NCI-H1417 treated with DMSO at 0.1 percent for 48 hours (cell line): ENCODE data around the gene TACR1.
"Not testable (repeated sequence)": the region's sequence is repeated elsewhere in the genome, so short reads cannot be mapped to it uniquely, and the experiment has no call there.

Experiments used
- DNase-seq: peaks from one replicate; lab custom pipeline; 2025; lab: John Stamatoyannopoulos, UW

Gene TACR1, protein sequence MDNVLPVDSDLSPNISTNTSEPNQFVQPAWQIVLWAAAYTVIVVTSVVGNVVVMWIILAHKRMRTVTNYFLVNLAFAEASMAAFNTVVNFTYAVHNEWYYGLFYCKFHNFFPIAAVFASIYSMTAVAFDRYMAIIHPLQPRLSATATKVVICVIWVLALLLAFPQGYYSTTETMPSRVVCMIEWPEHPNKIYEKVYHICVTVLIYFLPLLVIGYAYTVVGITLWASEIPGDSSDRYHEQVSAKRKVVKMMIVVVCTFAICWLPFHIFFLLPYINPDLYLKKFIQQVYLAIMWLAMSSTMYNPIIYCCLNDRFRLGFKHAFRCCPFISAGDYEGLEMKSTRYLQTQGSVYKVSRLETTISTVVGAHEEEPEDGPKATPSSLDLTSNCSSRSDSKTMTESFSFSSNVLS

DNA sequence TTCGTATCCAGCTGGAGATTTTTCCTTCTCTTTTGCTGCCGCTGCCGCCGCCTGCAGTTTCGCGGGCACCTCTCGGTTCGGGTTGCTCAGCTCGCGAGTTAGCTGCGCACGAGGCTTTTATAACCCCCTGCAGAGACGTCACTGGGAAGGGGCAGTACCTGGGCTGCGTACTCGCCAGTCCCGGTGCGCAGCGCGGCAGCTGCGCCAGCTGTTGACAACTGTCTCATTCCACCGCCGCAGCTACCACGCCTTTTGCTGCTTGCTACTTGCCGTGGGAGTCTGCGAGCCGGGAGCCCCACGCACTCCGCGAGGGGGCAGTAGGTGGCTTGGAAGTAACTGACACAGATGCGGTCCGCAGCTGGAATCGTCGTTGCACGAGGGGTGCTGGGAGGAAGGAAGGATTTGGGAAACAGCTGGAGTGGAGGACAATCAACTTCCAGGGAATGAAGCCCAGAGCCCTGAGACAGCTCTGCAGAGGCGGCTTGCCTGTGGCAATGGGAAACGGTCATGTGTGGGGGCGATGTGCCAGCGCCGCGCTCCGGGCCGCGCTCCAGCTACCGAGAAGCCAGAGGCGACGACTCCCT is at the start of gene TACR1:
TSS of gene TACR1 (minus strand) at position 93 of the 584 bp plus-strand sequence. CDS start 586 bp downstream, outside the sequence.
- DNase-seq = no peak

GRCh38 chr2:75248581-75248980 is 49.3 kb upstream of the TACR1 start:
- DNase-seq = not testable (repeated sequence)

- DNase-seq = no peak
Measured at GRCh38 chr2:75246441-75247167, 47.3 kb upstream of the TACR1 start.

DNA sequence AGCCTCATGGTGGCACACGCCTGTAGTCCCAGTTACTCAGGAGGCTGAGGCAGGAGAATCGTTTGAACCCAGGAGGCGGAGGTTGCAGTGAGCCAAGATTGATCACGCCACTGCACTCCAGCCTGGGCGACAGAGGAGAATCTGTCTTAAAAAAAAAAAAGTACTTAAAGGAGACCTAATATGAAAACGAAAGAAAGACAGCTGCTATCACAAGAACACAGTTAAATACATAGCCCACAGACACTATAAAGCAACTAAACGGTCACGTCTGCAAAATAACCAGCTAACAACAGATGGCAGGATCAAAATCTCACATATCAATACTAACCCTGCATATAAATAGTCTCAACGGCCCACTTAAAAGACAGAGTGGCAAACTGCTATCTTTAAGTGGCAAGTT is 43.9 kb upstream of the TACR1 start:
- no peak for DNase-seq

GRCh38 chr2:75241696-75242095 is 42.4 kb upstream of the TACR1 start:
- DNase-seq = no peak

- DNase-seq = no peak
Measured at GRCh38 chr2:75238670-75239330, 39.5 kb upstream of the TACR1 start.

- DNase-seq = no peak
Measured at GRCh38 chr2:75237296-75237695, 38.0 kb upstream of the TACR1 start.

DNA sequence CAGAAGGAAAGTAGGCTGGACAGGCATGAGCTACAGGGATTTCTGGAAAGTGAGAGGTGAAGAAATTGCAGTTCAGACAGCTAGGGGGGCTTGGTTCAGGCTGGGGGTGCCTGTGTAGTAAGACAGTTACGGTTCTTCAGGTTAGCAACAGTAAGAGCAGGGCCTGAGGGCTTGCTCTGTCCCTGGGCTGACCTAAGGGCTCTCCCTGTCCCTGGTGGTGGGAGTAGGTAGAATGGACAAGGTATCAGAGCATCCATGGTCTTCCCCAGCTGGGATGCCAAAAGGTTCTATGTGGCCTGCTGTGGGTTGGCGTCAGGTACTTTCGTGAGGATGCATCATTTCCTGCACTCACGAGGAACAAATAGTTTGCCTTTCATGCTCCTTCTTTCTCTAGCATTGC is 34.6 kb upstream of the TACR1 start:
- no peak for DNase-seq

GRCh38 chr2:75226617-75227016 is 27.3 kb upstream of the TACR1 start:
- DNase-seq = no peak

- DNase-seq = no peak
Measured at GRCh38 chr2:75226099-75226498, 26.8 kb upstream of the TACR1 start.

- peak; percentile 8 for DNase-seq
Measured at GRCh38 chr2:75224636-75225094, 25.3 kb upstream of the TACR1 start.

DNA sequence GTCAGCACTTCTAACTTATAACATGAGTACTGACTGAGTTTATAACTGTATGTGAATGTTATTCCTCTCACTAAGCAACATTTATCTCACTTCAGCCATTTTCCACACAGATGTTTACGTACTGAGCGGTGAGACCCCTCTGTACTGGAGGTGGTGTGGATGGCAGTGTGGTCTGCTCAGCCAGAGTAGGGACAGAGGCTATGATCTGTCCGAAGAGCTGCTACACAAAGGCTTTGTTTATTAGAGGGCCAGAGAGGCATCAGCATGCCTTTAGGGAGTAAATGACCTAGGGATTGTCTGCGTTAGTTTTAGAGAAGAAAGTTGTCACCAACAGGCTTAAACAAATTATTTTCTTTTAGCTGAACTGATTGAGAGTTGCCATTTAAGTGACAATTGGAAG is 23.2 kb upstream of the TACR1 start:
- DNase-seq = no peak

DNA sequence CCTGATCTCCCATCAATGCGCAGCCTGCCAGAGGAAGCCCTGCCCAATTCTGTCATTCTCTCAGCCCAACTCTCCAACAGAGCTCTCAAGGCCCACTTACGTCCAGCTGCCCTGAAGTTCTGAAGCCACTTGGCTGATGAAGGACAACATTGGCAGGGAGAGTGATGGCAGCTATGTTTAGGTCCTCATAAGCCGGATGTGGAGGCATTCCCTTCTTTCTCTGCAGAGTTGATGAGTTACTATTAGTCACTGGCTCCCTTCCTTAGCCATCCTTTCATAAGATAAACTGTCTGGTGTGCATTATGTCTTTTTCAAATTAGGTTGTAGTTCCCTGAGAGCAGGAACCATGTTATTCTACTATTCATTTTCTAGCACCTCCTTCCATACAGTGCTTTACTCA is 22.5 kb upstream of the TACR1 start:
- no peak for DNase-seq

GRCh38 chr2:75219213-75219612 is 19.9 kb upstream of the TACR1 start:
- not testable (repeated sequence) for DNase-seq

- no peak for DNase-seq
Measured at GRCh38 chr2:75211266-75211770, 12.0 kb upstream of the TACR1 start.

GRCh38 chr2:75210409-75210808 is 11.1 kb upstream of the TACR1 start:
- no peak for DNase-seq

- no peak for DNase-seq
Measured at GRCh38 chr2:75208738-75209137, 9.4 kb upstream of the TACR1 start.

DNA sequence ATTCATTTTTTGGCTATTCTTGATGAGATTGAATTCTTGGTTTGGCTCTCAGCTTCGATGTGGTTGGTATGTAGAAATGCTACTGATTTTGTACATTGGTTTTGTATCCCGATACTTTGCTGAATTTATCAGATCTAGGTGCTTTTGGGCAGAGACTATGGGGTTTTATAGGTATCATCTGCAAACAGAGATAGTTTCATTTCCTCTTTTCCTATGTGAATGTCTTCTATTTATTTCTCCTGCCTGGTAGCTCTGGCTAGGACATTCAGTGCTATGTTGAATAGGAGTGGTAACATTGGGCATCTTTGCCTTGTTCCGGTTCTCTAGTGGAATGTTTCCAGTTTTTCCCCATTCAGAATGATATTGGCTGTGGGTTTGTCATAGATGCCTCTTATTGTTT is 5.5 kb upstream of the TACR1 start:
- no peak for DNase-seq

DNA sequence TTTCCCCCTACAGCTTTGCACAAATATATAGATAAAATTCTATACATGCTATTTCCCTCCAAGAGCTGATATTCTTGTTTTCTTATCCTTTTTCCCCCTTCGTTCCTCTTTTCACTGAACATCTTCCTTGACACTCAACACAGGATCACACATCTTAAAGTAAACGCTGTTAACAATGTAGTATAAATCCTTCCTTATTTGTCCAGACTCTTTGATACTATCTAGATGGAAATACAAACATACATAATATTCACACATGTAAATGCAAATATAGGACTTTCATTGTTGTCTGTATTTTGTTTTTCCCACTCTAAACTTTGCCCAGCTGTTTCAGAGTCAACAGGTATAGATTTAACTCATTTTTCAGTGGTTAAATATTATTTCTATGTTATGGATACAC is 3.0 kb upstream of the TACR1 start:
- DNase-seq = no peak

DNA sequence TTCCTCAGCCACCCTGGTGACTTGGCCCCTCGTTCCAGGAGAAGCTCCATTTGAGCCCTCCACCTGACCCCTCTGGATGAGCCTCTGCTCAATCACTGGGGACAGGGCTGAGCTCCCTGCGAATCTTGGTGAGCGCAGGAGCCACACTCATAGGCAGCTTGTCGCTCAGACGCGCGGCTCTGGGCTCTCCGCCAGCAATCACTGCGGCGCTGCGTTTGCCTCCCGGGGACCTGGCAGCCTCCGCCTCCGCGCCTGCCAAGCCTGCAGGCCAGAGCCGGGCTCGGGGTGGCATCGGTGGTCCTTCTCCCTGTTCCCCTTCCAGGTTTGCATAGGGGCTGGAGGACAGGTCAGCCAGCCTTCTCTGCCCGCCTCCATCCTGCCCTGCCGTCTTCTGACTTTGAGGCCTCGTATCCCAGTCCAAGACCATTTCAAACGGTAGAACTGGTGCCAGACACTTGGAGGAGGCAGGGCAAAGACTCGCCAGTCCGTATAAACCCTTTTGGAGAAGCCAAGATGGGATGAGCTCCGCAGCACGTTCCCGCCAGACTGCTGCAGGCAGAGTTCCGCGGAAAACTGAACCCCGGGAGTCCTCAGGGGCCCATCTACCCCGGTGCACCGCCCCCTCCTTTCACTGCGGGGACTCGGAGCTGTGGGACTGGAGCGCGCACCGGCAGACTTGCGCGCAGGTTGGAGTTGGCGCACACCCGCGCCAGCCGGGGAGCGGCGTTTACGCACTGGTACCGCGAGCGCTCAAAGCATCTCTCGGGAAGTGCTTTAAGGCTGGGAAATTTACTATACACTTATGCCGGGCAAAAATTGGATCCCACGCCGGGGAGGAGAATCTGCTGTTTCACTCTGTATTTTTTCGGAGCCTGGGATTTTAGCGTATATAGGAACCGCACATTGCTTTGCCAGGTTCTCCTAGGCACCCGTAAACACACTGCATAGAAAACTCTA is 1.1 kb upstream of the TACR1 start:
- DNase-seq = peak; percentile 26
